HepG2 (cell line): ENCODE results near the gene CCNI2. TPM values are rescaled to one million over a fixed set of nuclear protein-coding genes. Genes with fewer than 3 reads are reported as not detected.

Source experiments
- ATAC-seq: fragments of 200-7000 bp; cut with Tn5 transposase; 3 replicates; pipeline ENCODE4 v1.9.1; 2020; ENCODE audit warnings: mild to moderate bottlenecking, moderate library complexity
- BruUV-seq: library from RNA; stranded (reverse); fragments of 400-500 nt; replicated peaks from 2 replicates; lab custom pipeline; 2021; lab: Mats Ljungman, UMichigan
- CTCF ChIA-PET: fragments of 300-600 bp; formaldehyde crosslinking; extraction: SDS; loops from one replicate; lab custom pipeline; 2021; ENCODE audit warnings: low total read pairs, inconsistent platforms, low intra/inter-chr PET ratio; lab: Yijun Ruan, JAX
- POLR2A ChIA-PET: fragments of 350-600 bp; sonication (Branson Sonifier 250); formaldehyde crosslinking; loops from one replicate; lab custom pipeline; 2020; ENCODE audit warnings: antibody characterized with exemption, inconsistent platforms; lab: Yijun Ruan, JAX
- DNase-seq: peaks from one replicate; pipeline ENCODE4 v3.0.0-alpha.2; 2015; ENCODE audit warnings: low spot score
- FAIRE-seq: peaks from 3 replicates; lab custom pipeline; 2011; peaks lifted over from hg19 to GRCh38; lab: Jason Lieb, UNC
- H2AFZ ChIP-seq: one replicate; pipeline ENCODE4 v1.6.1; 2011; ENCODE audit warnings: low read length, inconsistent platforms
- H3K27ac ChIP-seq: fragments of 300-600 bp; 3 replicates; pipeline ENCODE4 v1.8.0; 2011; ENCODE audit warnings: mixed run types, mild to moderate bottlenecking, mixed read lengths, low read length, inconsistent platforms; ENCODE audit not compliant: insufficient read depth; ENCODE audit errors: extremely low read length
- H3K27me3 ChIP-seq, 2 experiments: fragments of 200-600 bp in 1 of 2; 2 replicates in 1 of 2; 3 replicates in 1 of 2; pipeline versions ENCODE4 v1.6.0 to v1.8.0; 2011; ENCODE audit warnings: low read length in 2 of 2, mild to moderate bottlenecking in 2 of 2, moderate library complexity in 2 of 2, inconsistent platforms in 1 of 2; ENCODE audit not compliant: insufficient read depth in 2 of 2, control insufficient read depth in 1 of 2
- H3K36me3 ChIP-seq, 2 experiments: fragments of 200-600 bp in 1 of 2; replicated peaks in 1 of 2; 2 replicates in 1 of 2; 3 replicates in 1 of 2; pipeline versions ENCODE4 v1.5.1 to v1.8.0; 2011; ENCODE audit warnings: low read length in 2 of 2, inconsistent platforms in 1 of 2; ENCODE audit not compliant: insufficient read depth in 2 of 2, control insufficient read depth in 1 of 2
- H3K4me1 ChIP-seq: 2 replicates; pipeline ENCODE4 v1.5.1; 2012; ENCODE audit warnings: low read length, inconsistent platforms; ENCODE audit not compliant: insufficient read depth
- H3K4me2 ChIP-seq: 2 replicates; pipeline ENCODE4 v1.6.0; 2011; ENCODE audit warnings: low read depth, low read length, inconsistent platforms
- H3K4me3 ChIP-seq, 3 experiments: fragments of 200-600 bp in 1 of 3; sonication (generic), shearing (Covaris generic) in 1 of 3; replicated peaks in 1 of 3; 2 replicates each; pipeline ENCODE4 v1.5.1; 2011 to 2016; ENCODE audit warnings: low read length in 3 of 3, inconsistent platforms in 2 of 3, low read depth in 2 of 3, mild to moderate bottlenecking in 2 of 3, control low read depth in 1 of 3, mixed read lengths in 1 of 3; ENCODE audit not compliant: insufficient read depth in 1 of 3
- H3K79me2 ChIP-seq: one replicate; pipeline ENCODE4 v1.6.1; 2011; ENCODE audit warnings: low read length, inconsistent platforms; ENCODE audit not compliant: insufficient read depth
- H3K9ac ChIP-seq: 2 replicates; pipeline ENCODE4 v1.6.0; 2011; ENCODE audit warnings: mild to moderate bottlenecking, low read depth, low read length, inconsistent platforms; ENCODE audit not compliant: insufficient read depth
- H3K9me3 ChIP-seq: 2 replicates; pipeline ENCODE4 v1.5.1; 2012; ENCODE audit warnings: mild to moderate bottlenecking, low read length
- H4K20me1 ChIP-seq: 2 replicates; pipeline ENCODE4 v1.6.0; 2011; ENCODE audit warnings: inconsistent platforms, mild to moderate bottlenecking, low read length, moderate library complexity; ENCODE audit not compliant: insufficient read depth
- AHR ChIP-seq: IDR thresholded peaks from 2 replicates; pipeline ENCODE4 v1.6.1; 2018; ENCODE audit warnings: missing genetic modification reagents, missing compliant biosample characterization
- ARNT2 ChIP-seq: sonication (generic); formaldehyde crosslinking; IDR thresholded peaks from 2 replicates; pipeline ENCODE4 v1.8.0; 2022; ENCODE audit warnings: mild to moderate bottlenecking, low read depth, missing genetic modification reagents, moderate library complexity
- CTCF ChIP-seq: sonication (generic); formaldehyde crosslinking; IDR thresholded peaks from 2 replicates; pipeline ENCODE4 v1.5.0; 2020; ENCODE audit warnings: mild to moderate bottlenecking, missing genetic modification reagents, moderate library complexity
- RAD21 ChIP-seq: fragments of 450-650 bp; formaldehyde crosslinking; IDR thresholded peaks from 2 replicates; pipeline ENCODE4 v1.5.0; 2020; ENCODE audit warnings: mild to moderate bottlenecking
- SMC3 ChIP-seq: IDR thresholded peaks from 2 replicates; pipeline ENCODE4 v1.6.1; 2011; ENCODE audit warnings: low read length, improper control_type of control experiment
- SNAI1 ChIP-seq: sonication (generic); formaldehyde crosslinking; IDR thresholded peaks from 2 replicates; pipeline ENCODE4 v1.5.0; 2020; ENCODE audit warnings: mild to moderate bottlenecking, missing genetic modification reagents, borderline replicate concordance
- STAG1 ChIP-seq: sonication (generic); formaldehyde crosslinking; IDR thresholded peaks from 2 replicates; pipeline ENCODE4 v1.4.0; 2020; ENCODE audit warnings: missing genetic modification reagents
- TARDBP ChIP-seq: sonication (generic); formaldehyde crosslinking; IDR thresholded peaks from 2 replicates; pipeline ENCODE4 v1.8.0; 2022; ENCODE audit warnings: mild to moderate bottlenecking, missing genetic modification reagents
- ZNF629 ChIP-seq: sonication (generic); formaldehyde crosslinking; conservative IDR thresholded peaks from 2 replicates; pipeline ENCODE4 v1.5.0; 2020; ENCODE audit warnings: missing genetic modification reagents
- ZUFSP ChIP-seq: sonication (generic); formaldehyde crosslinking; IDR thresholded peaks from 2 replicates; pipeline ENCODE4 v1.9.0; 2021; ENCODE audit warnings: missing genetic modification reagents, mild to moderate bottlenecking, borderline replicate concordance
- WGBS: methylation state at CpG from one replicate; pipeline ENCODE4 v1.1.6; 2017; ENCODE audit warnings: low lambda C conversion rate; 5-methylcytosine and 5-hydroxymethylcytosine counted together
- in situ Hi-C: cut with HindIII; loops from 2 replicates; pipeline ENCODE4 v1.10.0; 2017; ENCODE audit warnings: low pct_unique_long_range_greater_than_20kb; ENCODE audit not compliant: extremely low pct_ligation_motif_present
- intact Hi-C: fragments of 100-400 bp; cut with micrococcal nuclease; formaldehyde crosslinking; loops from one replicate; pipeline ENCODE4 v1.10.0; 2022; ENCODE audit not compliant: unreplicated experiment
- polyA plus RNA-seq, 8 experiments: library from polyadenylated mRNA; depleted of rRNA in 3 of 8; stranded (reverse) in 7 of 8; unstranded in 1 of 8; fragments of >200 nt; fragmentation: Illumina TruSeq in 4 of 8; extraction: Trizol in 4 of 8; gene quantifications; 2 replicates each; pipeline versions ENCODE4 v1.2.1 to v1.2.3, GENCODE V29; 2011 to 2016; ENCODE audit warnings: low read depth in 4 of 8, missing spikeins in 1 of 8, mixed read lengths in 1 of 8; ENCODE audit not compliant: insufficient read depth in 1 of 8
- total RNA-seq, 5 experiments: library from RNA; depleted of rRNA; stranded (reverse); fragments of >200 nt; fragmentation: Illumina TruSeq; extraction: Trizol; gene quantifications; 2 replicates each; pipeline ENCODE4 v1.2.3, GENCODE V29; 2016; ENCODE audit warnings: low read depth in 1 of 5
- TF ChIP-seq, protein P1 (sequence below): IDR thresholded peaks from 2 replicates; pipeline ENCODE4 v1.6.1; 2016; ENCODE audit warnings: low read depth, borderline replicate concordance

Gene CCNI2
- total and polyA plus RNA-seq, 2 of the 13 experiments (the other 11 are each of a cell fraction or from before 2014, with no cell fraction given), result not detected

- intact Hi-C loops (no loop called here), in situ Hi-C loops (no loop called here)
- Histone ChIP-seq H3K4me2 (no peak overlapping the region), H3K9me3 (no peaks in the 10 kb centered on the region), H3K36me3 (peaks cover 6 to 7% of the 10 kb centered on the region in 2 experiments; a peak in 4 of 5 replicates), H3K27ac (no peak overlapping the region), H3K9ac (no peak overlapping the region), H3K27me3 (no peaks in the 10 kb centered on the region), H4K20me1 (no peaks in the 10 kb centered on the region), H2AFZ (no peak overlapping the region), H3K79me2 (no peaks in the 10 kb centered on the region), H3K4me1 (no peaks in the 10 kb centered on the region; the same call in 1 of the 2 replicates), H3K4me3 (no peak overlapping the region)
- ATAC-seq (no peak), FAIRE-seq (no peak), DNase-seq (no peak)
- WGBS, result 88% methylated on average over 4 of the region's 4 CpGs
- ChIA-PET CTCF (interaction anchor here (1.3 to 1.6 kb wide), 3 partner anchors 53 to 66 kb away, joined by 4 to 11 read pairs (median 5); no protein-coding TSS in a partner anchor), POLR2A (interaction anchor here (1.1 to 1.7 kb wide), 3 partner anchors 16 to 116 kb away, joined by 4 to 6 read pairs (median 5); partner anchors contain the start of gene KIF3A)
- TF ChIP-seq ZNF629 (CRISPR knock-in tag) (peak; percentile 66), ZUFSP (CRISPR knock-in tag) (no peak), AHR (CRISPR knock-in tag) (no peak), SNAI1 (no peak)
- TF ChIP-seq, protein P1, sequence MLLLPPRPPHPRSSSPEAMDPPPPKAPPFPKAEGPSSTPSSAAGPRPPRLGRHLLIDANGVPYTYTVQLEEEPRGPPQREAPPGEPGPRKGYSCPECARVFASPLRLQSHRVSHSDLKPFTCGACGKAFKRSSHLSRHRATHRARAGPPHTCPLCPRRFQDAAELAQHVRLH, result no peak
- BruUV-seq, result no TSS peak
Observed at GRCh38 chr5:132754111-132754510, 6.9 kb downstream of the CCNI2 start.

DNA sequence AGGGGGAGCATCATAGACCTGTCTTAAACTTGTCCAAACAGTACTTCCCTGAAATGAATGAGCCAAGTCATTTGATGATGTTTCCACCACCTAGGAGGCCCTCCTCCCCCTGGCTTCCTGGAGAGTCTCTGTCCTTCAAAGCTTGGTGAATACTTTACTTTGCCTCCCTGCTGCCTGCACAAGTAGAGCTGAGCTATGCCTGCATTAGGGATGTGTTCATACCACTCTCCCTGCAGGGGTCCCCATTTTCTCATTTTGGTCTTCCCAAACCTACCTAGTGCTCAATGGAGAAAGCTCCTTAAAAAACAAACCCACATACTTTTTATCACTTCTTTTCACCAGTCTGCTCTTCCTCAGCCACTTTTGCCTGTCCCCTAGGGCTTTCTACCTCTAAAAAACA is 7.7 kb downstream of the CCNI2 start:
- Histone ChIP-seq H3K36me3 (peaks cover 8 to 14% of the 10 kb centered on the region in 2 experiments), H2AFZ (no peak overlapping the region), H3K4me3 (no peak overlapping the region), H3K27ac (no peak overlapping the region), H3K4me1 (no peaks in the 10 kb centered on the region; the same call in 1 of the 2 replicates), H3K9ac (no peak overlapping the region), H3K4me2 (no peak overlapping the region), H4K20me1 (no peaks in the 10 kb centered on the region), H3K79me2 (no peaks in the 10 kb centered on the region), H3K27me3 (no peaks in the 10 kb centered on the region), H3K9me3 (no peaks in the 10 kb centered on the region)
- ChIA-PET POLR2A (interaction anchor here (1.0 to 1.7 kb wide), 4 partner anchors 17 to 116 kb away, joined by 4 to 8 read pairs (median 4); partner anchors contain the start of gene KIF3A), CTCF (interaction anchor here (1.0 to 1.6 kb wide), 3 partner anchors 64 to 75 kb away, joined by 3 to 11 read pairs (median 4); partner anchors contain the start of gene SHROOM1)
- DNase-seq, result peak; percentile 49
- BruUV-seq, result no TSS peak
- intact Hi-C loops (loop anchor here (1.0 kb wide), 1 partner anchor 65 kb away; no protein-coding TSS in a partner anchor), in situ Hi-C loops (no loop called here)
- ATAC-seq, result peak; percentile 82
- peak; percentile 73 for FAIRE-seq
- TF ChIP-seq TARDBP (CRISPR knock-in tag), result no peak
- peak; percentile 74 for TF ChIP-seq STAG1
- TF ChIP-seq ARNT2 (CRISPR knock-in tag), result no peak
- peak; percentile 45; the same call in 1 of the 2 replicates for TF ChIP-seq RAD21 (CRISPR knock-in tag)
- peak; percentile 57 for TF ChIP-seq CTCF (CRISPR knock-in tag)
- TF ChIP-seq SMC3, result peak; percentile 57
